HL-60 (cell line): ENCODE data around the gene SLC36A2.

Experiments used
- DNase-seq, 2 experiments: peaks; one replicate each; pipeline ENCODE4 v3.0.0-alpha.2; 2010 to 2020; ENCODE audit warnings: low read depth in 1 of 2, low spot score in 1 of 2
- H3K27ac ChIP-seq: fragments of 250-450 bp; sonication (Bioruptor Pico); replicated peaks from 2 replicates; pipeline ENCODE4 v1.5.1; 2020; ENCODE audit warnings: mild to moderate bottlenecking, moderate library complexity
- H3K27me3 ChIP-seq: fragments of 250-450 bp; sonication (Bioruptor Pico); 2 replicates; pipeline ENCODE4 v1.5.1; 2021; ENCODE audit warnings: mild to moderate bottlenecking, moderate library complexity; ENCODE audit not compliant: insufficient read depth, poor library complexity, severe bottlenecking
- H3K4me3 ChIP-seq: replicated peaks from 2 replicates; pipeline ENCODE4 v1.5.1; 2011; ENCODE audit warnings: mild to moderate bottlenecking, control low read depth, low read length; ENCODE audit not compliant: insufficient read depth
- CTCF ChIP-seq: IDR thresholded peaks from one replicate; pipeline ENCODE4 v1.5.1; 2011; ENCODE audit warnings: low read length, control low read depth, inconsistent platforms; ENCODE audit not compliant: insufficient read depth
- GABPA ChIP-seq: IDR thresholded peaks from 2 replicates; pipeline ENCODE4 v1.6.1; 2012; ENCODE audit warnings: low read depth
- POLR2AphosphoS5 ChIP-seq: IDR thresholded peaks from 2 replicates; pipeline ENCODE4 v1.6.1; 2012; ENCODE audit warnings: low read depth
- REST ChIP-seq: IDR thresholded peaks from 2 replicates; pipeline ENCODE4 v1.6.1; 2012; ENCODE audit warnings: low read depth; ENCODE audit not compliant: insufficient replicate concordance
- SPI1 ChIP-seq: IDR thresholded peaks from 2 replicates; pipeline ENCODE4 v1.6.1; 2012; ENCODE audit warnings: low read depth, mild to moderate bottlenecking, borderline replicate concordance

SLC36A2 gene

GRCh38 chr5:151288180-151288579 lies 59.2 kb downstream of the SLC36A2 start:
- Histone ChIP-seq H3K27me3 (no peaks in the 10 kb centered on the region), H3K4me3 (no peak overlapping the region), H3K27ac (no peak overlapping the region)
- DNase-seq: no peak
- TF ChIP-seq SPI1: no peak
- TF ChIP-seq POLR2AphosphoS5: no peak
- TF ChIP-seq REST: no peak
- TF ChIP-seq CTCF: no peak
- no peak for TF ChIP-seq GABPA

- no peak overlapping the region for H3K4me3 ChIP-seq
- H3K27me3 ChIP-seq: no peaks in the 10 kb centered on the region
- DNase-seq: no peak
- TF ChIP-seq CTCF (no peak), GABPA (no peak), REST (no peak), POLR2AphosphoS5 (no peak)
- H3K27ac ChIP-seq: no peak overlapping the region
Measured at GRCh38 chr5:151286246-151286645, 61.1 kb downstream of the SLC36A2 start.

GRCh38 chr5:151285683-151286082 lies 61.7 kb downstream of the SLC36A2 start:
- DNase-seq: no peak
- TF ChIP-seq GABPA: no peak
- no peak for TF ChIP-seq REST
- TF ChIP-seq CTCF: no peak
- no peak for TF ChIP-seq POLR2AphosphoS5
- no peak for TF ChIP-seq SPI1
- Histone ChIP-seq H3K4me3 (no peak overlapping the region), H3K27me3 (no peaks in the 10 kb centered on the region), H3K27ac (no peak overlapping the region)
